Measurements from ENCODE around the gene ZNF44. TPM values are rescaled to one million over a fixed set of nuclear protein-coding genes. Genes with fewer than 3 reads are reported as not detected.

The ZNF44 gene
- total and polyA plus RNA-seq, 2 of the 13 experiments (the other 11 are each of a cell fraction or from before 2014, with no cell fraction given) = 6.9 to 15.7 TPM

DNA sequence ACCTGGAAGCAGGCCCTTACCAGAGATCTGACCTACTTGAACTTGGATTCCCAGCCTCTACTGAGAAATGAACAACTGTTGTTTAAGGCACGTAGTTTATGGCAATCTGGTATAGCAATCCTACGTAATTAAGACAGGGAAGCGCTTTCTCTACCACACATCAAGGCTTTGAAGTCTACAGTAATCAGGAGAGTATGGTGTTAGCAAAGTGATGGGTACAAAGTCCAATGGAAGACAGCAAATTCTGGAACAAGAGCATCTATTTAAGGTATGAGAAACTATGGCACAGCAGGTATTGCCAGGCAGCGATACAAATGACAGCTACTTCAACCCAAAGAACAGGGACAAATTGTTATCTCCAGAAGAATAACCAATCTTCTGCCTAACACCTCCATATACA, 35.7 kb upstream of the ZNF44 start (continued):
- TF ChIP-seq, protein P1, sequence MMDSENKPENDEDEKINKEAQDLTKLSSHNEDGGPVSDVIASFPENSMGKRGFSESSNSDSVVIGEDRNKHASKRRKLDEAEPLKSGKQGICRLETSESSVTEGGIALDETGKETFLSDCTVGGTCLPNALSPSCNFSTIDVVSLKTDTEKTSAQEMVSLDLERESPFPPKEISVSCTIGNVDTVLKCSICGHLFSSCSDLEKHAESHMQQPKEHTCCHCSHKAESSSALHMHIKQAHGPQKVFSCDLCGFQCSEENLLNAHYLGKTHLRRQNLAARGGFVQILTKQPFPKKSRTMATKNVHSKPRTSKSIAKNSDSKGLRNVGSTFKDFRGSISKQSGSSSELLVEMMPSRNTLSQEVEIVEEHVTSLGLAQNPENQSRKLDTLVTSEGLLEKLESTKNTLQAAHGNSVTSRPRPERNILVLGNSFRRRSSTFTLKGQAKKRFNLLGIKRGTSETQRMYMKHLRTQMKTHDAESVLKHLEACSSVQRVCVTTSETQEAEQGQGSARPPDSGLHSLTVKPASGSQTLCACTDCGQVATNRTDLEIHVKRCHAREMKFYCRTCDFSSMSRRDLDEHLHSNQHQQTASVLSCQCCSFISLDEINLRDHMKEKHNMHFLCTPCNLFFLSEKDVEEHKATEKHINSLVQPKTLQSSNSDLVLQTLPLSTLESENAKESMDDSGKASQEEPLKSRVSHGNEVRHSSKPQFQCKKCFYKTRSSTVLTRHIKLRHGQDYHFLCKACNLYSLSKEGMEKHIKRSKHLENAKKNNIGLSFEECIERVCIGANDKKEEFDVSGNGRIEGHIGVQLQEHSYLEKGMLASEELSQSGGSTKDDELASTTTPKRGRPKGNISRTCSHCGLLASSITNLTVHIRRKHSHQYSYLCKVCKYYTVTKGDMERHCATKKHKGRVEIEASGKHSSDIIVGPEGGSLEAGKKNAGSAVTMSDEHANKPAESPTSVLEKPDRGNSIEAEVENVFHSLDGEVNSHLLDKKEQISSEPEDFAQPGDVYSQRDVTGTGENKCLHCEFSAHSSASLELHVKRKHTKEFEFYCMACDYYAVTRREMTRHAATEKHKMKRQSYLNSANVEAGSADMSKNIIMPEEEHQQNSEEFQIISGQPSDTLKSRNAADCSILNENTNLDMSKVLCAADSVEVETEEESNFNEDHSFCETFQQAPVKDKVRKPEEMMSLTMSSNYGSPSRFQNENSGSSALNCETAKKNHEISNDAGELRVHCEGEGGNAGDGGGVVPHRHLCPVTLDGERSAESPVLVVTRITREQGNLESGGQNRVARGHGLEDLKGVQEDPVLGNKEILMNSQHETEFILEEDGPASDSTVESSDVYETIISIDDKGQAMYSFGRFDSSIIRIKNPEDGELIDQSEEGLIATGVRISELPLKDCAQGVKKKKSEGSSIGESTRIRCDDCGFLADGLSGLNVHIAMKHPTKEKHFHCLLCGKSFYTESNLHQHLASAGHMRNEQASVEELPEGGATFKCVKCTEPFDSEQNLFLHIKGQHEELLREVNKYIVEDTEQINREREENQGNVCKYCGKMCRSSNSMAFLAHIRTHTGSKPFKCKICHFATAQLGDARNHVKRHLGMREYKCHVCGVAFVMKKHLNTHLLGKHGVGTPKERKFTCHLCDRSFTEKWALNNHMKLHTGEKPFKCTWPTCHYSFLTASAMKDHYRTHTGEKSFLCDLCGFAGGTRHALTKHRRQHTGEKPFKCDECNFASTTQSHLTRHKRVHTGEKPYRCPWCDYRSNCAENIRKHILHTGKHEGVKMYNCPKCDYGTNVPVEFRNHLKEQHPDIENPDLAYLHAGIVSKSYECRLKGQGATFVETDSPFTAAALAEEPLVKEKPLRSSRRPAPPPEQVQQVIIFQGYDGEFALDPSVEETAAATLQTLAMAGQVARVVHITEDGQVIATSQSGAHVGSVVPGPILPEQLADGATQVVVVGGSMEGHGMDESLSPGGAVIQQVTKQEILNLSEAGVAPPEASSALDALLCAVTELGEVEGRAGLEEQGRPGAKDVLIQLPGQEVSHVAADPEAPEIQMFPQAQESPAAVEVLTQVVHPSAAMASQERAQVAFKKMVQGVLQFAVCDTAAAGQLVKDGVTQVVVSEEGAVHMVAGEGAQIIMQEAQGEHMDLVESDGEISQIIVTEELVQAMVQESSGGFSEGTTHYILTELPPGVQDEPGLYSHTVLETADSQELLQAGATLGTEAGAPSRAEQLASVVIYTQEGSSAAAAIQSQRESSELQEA (CRISPR knock-in tag; IDR thresholded peaks at IDR 0.05; ENCODE audit: not compliant biosample characterization) = no peak
- no peak; the same call in 1 of the 2 replicates for TF ChIP-seq CHD4 (IDR thresholded peaks at IDR 0.05; ENCODE audit: borderline replicate concordance, low read length)
- TF ChIP-seq ZNF660 (CRISPR knock-in tag; IDR thresholded peaks at IDR 0.05; ENCODE audit: borderline replicate concordance, low read depth) = no peak
- peak; percentile 67; the same call in 1 of the 2 replicates for TF ChIP-seq TBX2 (CRISPR knock-in tag; IDR thresholded peaks at IDR 0.05; ENCODE audit: borderline replicate concordance)
- TF ChIP-seq, protein P2, sequence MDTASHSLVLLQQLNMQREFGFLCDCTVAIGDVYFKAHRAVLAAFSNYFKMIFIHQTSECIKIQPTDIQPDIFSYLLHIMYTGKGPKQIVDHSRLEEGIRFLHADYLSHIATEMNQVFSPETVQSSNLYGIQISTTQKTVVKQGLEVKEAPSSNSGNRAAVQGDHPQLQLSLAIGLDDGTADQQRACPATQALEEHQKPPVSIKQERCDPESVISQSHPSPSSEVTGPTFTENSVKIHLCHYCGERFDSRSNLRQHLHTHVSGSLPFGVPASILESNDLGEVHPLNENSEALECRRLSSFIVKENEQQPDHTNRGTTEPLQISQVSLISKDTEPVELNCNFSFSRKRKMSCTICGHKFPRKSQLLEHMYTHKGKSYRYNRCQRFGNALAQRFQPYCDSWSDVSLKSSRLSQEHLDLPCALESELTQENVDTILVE (CRISPR knock-in tag; IDR thresholded peaks at IDR 0.05) = no peak; the same call in 1 of the 2 replicates
- no peak for TF ChIP-seq THAP11 (CRISPR knock-in tag; IDR thresholded peaks at IDR 0.05)
- TF ChIP-seq, protein P3, sequence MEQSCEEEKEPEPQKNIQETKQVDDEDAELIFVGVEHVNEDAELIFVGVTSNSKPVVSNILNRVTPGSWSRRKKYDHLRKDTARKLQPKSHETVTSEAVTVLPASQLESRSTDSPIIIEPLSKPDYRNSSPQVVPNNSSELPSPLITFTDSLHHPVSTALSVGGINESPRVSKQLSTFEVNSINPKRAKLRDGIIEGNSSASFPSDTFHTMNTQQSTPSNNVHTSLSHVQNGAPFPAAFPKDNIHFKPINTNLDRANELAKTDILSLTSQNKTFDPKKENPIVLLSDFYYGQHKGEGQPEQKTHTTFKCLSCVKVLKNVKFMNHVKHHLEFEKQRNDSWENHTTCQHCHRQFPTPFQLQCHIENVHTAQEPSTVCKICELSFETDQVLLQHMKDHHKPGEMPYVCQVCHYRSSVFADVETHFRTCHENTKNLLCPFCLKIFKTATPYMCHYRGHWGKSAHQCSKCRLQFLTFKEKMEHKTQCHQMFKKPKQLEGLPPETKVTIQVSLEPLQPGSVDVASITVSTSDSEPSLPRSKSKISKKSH (CRISPR knock-in tag; IDR thresholded peaks at IDR 0.05; ENCODE audit: borderline replicate concordance) = no peak
- no peak for TF ChIP-seq ZNF30 (CRISPR knock-in tag; IDR thresholded peaks at IDR 0.05)
- no peak for TF ChIP-seq MTF2 (CRISPR knock-in tag; IDR thresholded peaks at IDR 0.05; ENCODE audit: borderline replicate concordance)
- TF ChIP-seq ZSCAN31 (CRISPR knock-in tag; IDR thresholded peaks at IDR 0.05; ENCODE audit: low read depth) = no peak
- no peak for TF ChIP-seq AHR (CRISPR knock-in tag; IDR thresholded peaks at IDR 0.05)
- TF ChIP-seq, protein P4, sequence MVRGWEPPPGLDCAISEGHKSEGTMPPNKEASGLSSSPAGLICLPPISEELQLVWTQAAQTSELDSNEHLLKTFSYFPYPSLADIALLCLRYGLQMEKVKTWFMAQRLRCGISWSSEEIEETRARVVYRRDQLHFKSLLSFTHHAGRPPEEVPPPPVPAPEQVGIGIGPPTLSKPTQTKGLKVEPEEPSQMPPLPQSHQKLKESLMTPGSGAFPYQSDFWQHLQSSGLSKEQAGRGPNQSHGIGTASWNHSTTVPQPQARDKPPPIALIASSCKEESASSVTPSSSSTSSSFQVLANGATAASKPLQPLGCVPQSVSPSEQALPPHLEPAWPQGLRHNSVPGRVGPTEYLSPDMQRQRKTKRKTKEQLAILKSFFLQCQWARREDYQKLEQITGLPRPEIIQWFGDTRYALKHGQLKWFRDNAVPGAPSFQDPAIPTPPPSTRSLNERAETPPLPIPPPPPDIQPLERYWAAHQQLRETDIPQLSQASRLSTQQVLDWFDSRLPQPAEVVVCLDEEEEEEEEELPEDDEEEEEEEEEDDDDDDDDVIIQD (CRISPR knock-in tag; IDR thresholded peaks at IDR 0.05; ENCODE audit: low read depth) = no peak
- TF ChIP-seq, protein P5, sequence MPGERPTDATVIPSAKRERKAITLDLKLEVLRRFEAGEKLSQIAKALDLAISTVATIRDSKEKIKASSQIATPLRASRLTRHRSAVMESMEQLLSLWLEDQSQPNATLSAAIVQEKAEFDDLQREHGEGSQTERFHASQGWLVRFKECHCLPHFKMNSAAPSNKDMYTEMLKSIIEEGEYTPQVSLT (CRISPR knock-in tag; IDR thresholded peaks at IDR 0.05; ENCODE audit: borderline replicate concordance, low read depth) = no peak
- no peak for TF ChIP-seq MIER2 (CRISPR knock-in tag; IDR thresholded peaks at IDR 0.05)
- TF ChIP-seq, protein P6, sequence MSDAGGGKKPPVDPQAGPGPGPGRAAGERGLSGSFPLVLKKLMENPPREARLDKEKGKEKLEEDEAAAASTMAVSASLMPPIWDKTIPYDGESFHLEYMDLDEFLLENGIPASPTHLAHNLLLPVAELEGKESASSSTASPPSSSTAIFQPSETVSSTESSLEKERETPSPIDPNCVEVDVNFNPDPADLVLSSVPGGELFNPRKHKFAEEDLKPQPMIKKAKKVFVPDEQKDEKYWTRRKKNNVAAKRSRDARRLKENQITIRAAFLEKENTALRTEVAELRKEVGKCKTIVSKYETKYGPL (CRISPR knock-in tag; IDR thresholded peaks at IDR 0.05) = no peak
- TF ChIP-seq NFYC (CRISPR knock-in tag; IDR thresholded peaks at IDR 0.05) = no peak
- TF ChIP-seq KDM4B (CRISPR knock-in tag; IDR thresholded peaks at IDR 0.05) = no peak

Data from HepG2 (cell line).